HepG2 (cell line): ENCODE measurements around the gene PPP2R5B. TPM values are rescaled to one million over a fixed set of nuclear protein-coding genes. Genes with fewer than 3 reads are reported as not detected.
A peak's percentile ranks its signal among the peaks of the same experiment; 100 is the strongest.

Source experiments
- AKNA ChIP-seq: sonication (generic); formaldehyde crosslinking; IDR thresholded peaks from 2 replicates; pipeline ENCODE4 v1.4.0; 2020; ENCODE audit warnings: missing genetic modification reagents, borderline replicate concordance
- BRF2 ChIP-seq: sonication (generic); formaldehyde crosslinking; IDR thresholded peaks from 2 replicates; pipeline ENCODE4 v1.8.1; 2022; ENCODE audit warnings: mild to moderate bottlenecking, missing genetic modification reagents
- CCDC6 ChIP-seq: sonication (generic); formaldehyde crosslinking; IDR thresholded peaks from 2 replicates; pipeline ENCODE4 v1.8.1; 2022; ENCODE audit warnings: mild to moderate bottlenecking, missing genetic modification reagents, moderate library complexity
- ELF4 ChIP-seq: sonication (generic); formaldehyde crosslinking; IDR thresholded peaks from 2 replicates; pipeline ENCODE4 v1.5.0; 2020; ENCODE audit warnings: missing genetic modification reagents, mild to moderate bottlenecking, moderate library complexity, borderline replicate concordance
- FOXA3 ChIP-seq: IDR thresholded peaks from 2 replicates; pipeline ENCODE4 v1.6.1; 2016; ENCODE audit warnings: missing genetic modification reagents, missing compliant biosample characterization
- HNF4A ChIP-seq: sonication (generic); formaldehyde crosslinking; IDR thresholded peaks from 2 replicates; pipeline ENCODE4 v1.4.0; 2020; ENCODE audit warnings: missing genetic modification reagents
- NCOA1 ChIP-seq: sonication (generic); formaldehyde crosslinking; IDR thresholded peaks from 2 replicates; pipeline ENCODE4 v1.9.0; 2021; ENCODE audit warnings: missing genetic modification reagents
- THAP11 ChIP-seq: IDR thresholded peaks from 2 replicates; pipeline ENCODE4 v1.6.1; 2016; ENCODE audit warnings: missing biosample characterization, missing genetic modification reagents
- YEATS2 ChIP-seq: sonication (generic); formaldehyde crosslinking; IDR thresholded peaks from 2 replicates; pipeline ENCODE4 v1.4.0; 2020; ENCODE audit warnings: missing genetic modification reagents, borderline replicate concordance
- ZBTB26 ChIP-seq: IDR thresholded peaks from 2 replicates; pipeline ENCODE4 v1.6.1; 2016; ENCODE audit warnings: missing compliant biosample characterization, missing genetic modification reagents, borderline replicate concordance
- ZBTB42 ChIP-seq: sonication (generic); formaldehyde crosslinking; IDR thresholded peaks from 2 replicates; pipeline ENCODE4 v1.5.0; 2020; ENCODE audit warnings: mild to moderate bottlenecking, missing genetic modification reagents
- ZHX1 ChIP-seq: sonication (generic); formaldehyde crosslinking; IDR thresholded peaks from 2 replicates; pipeline ENCODE4 v1.8.1; 2022; ENCODE audit warnings: low read depth, mild to moderate bottlenecking, missing genetic modification reagents
- ZNF10 ChIP-seq: sonication (generic); formaldehyde crosslinking; IDR thresholded peaks from 2 replicates; pipeline ENCODE4 v1.4.0; 2020; ENCODE audit warnings: mild to moderate bottlenecking, low read depth, missing genetic modification reagents, borderline replicate concordance
- ZNF20 ChIP-seq: sonication (generic); formaldehyde crosslinking; IDR thresholded peaks from 2 replicates; pipeline ENCODE4 v1.4.0; 2020; ENCODE audit warnings: mild to moderate bottlenecking, moderate library complexity, missing genetic modification reagents
- ZNF224 ChIP-seq: sonication (generic); formaldehyde crosslinking; IDR thresholded peaks from 2 replicates; pipeline ENCODE4 v1.5.0; 2020; ENCODE audit warnings: mild to moderate bottlenecking, missing genetic modification reagents
- ZNF75D ChIP-seq: sonication (generic); formaldehyde crosslinking; IDR thresholded peaks from 2 replicates; pipeline ENCODE4 v1.8.1; 2023; ENCODE audit warnings: missing genetic modification reagents, mild to moderate bottlenecking, borderline replicate concordance
- ZNF790 ChIP-seq: sonication (generic); formaldehyde crosslinking; IDR thresholded peaks from 2 replicates; pipeline ENCODE4 v1.8.0; 2022; ENCODE audit warnings: missing genetic modification reagents, mild to moderate bottlenecking, borderline replicate concordance
- polyA plus RNA-seq, 8 experiments: library from polyadenylated mRNA; depleted of rRNA in 3 of 8; stranded (reverse) in 7 of 8; unstranded in 1 of 8; fragments of >200 nt; fragmentation: Illumina TruSeq in 4 of 8; extraction: Trizol in 4 of 8; gene quantifications; 2 replicates each; pipeline versions ENCODE4 v1.2.1 to v1.2.3, GENCODE V29; 2011 to 2016; ENCODE audit warnings: low read depth in 4 of 8, missing spikeins in 1 of 8, mixed read lengths in 1 of 8; ENCODE audit not compliant: insufficient read depth in 1 of 8
- total RNA-seq, 5 experiments: library from RNA; depleted of rRNA; stranded (reverse); fragments of >200 nt; fragmentation: Illumina TruSeq; extraction: Trizol; gene quantifications; 2 replicates each; pipeline ENCODE4 v1.2.3, GENCODE V29; 2016; ENCODE audit warnings: low read depth in 1 of 5

The PPP2R5B gene
- total and polyA plus RNA-seq, 2 of the 13 experiments (the other 11 are each of a cell fraction or from before 2014, with no cell fraction given) = 2.3 to 8.3 TPM

GRCh38 chr11:64923944-64924909 is at the start of gene PPP2R5B (continued):
- no peak for TF ChIP-seq AKNA (CRISPR knock-in tag)
- no peak for TF ChIP-seq ZBTB42 (CRISPR knock-in tag)
- TF ChIP-seq ZHX1 (CRISPR knock-in tag) = 0 out of 2 replicates have a peak, but pooled peaks have one; percentile 23
- TF ChIP-seq ZNF790 (CRISPR knock-in tag) = no peak
- no peak for TF ChIP-seq ZNF10
- TF ChIP-seq HNF4A = no peak
- TF ChIP-seq THAP11 (CRISPR knock-in tag) = peak; percentile 97
- TF ChIP-seq NCOA1 = no peak
- no peak for TF ChIP-seq ZNF75D
- peak; percentile 65; the same call in 1 of the 2 replicates for TF ChIP-seq YEATS2
- TF ChIP-seq ZBTB26 (CRISPR knock-in tag) = no peak
- peak; percentile 48 for TF ChIP-seq FOXA3
- no peak for TF ChIP-seq BRF2 (CRISPR knock-in tag)
- TF ChIP-seq ELF4 (CRISPR knock-in tag) = no peak
- TF ChIP-seq ZNF20 = no peak
- no peak for TF ChIP-seq ZNF224
- TF ChIP-seq CCDC6 = no peak
